H1 (cell line): ENCODE measurements around the gene XCL1.
"Not testable (repeated sequence)": the region's sequence is repeated elsewhere in the genome, so short reads cannot be mapped to it uniquely, and the experiment has no call there.

ENCODE experiments used
- EGR1 ChIP-seq: IDR thresholded peaks from 2 replicates; pipeline ENCODE4 v1.6.1; 2011; ENCODE audit warnings: low read depth, low read length, borderline replicate concordance
- EP300 ChIP-seq, 2 experiments: IDR thresholded peaks; 1 replicate in 1 of 2; 2 replicates in 1 of 2; pipeline ENCODE4 v1.6.1; 2011 to 2012; ENCODE audit warnings: low read depth in 2 of 2, low read length in 2 of 2, mild to moderate bottlenecking in 2 of 2, borderline replicate concordance in 1 of 2, inconsistent platforms in 1 of 2, moderate library complexity in 1 of 2
- EZH2 ChIP-seq: fragments of 200-600 bp; sonication (generic); IDR thresholded peaks from 2 replicates; pipeline ENCODE4 v1.7.1; 2012; ENCODE audit warnings: low read depth, mild to moderate bottlenecking, moderate library complexity, low read length, inconsistent platforms; ENCODE audit not compliant: severe bottlenecking
- JUN ChIP-seq: IDR thresholded peaks from 2 replicates; pipeline ENCODE4 v1.6.1; 2011; ENCODE audit warnings: low read depth, mild to moderate bottlenecking, improper control_type of control experiment, low read length
- NANOG ChIP-seq: IDR thresholded peaks from 2 replicates; pipeline ENCODE4 v1.6.1; 2011; ENCODE audit warnings: low read length, low read depth, mild to moderate bottlenecking, inconsistent platforms; ENCODE audit not compliant: insufficient read depth, poor library complexity, severe bottlenecking
- POLR2A ChIP-seq, 2 experiments: IDR thresholded peaks; 1 replicate in 1 of 2; 2 replicates in 1 of 2; pipeline ENCODE4 v1.6.1; 2011; ENCODE audit warnings: low read depth in 2 of 2, low read length in 2 of 2, mild to moderate bottlenecking in 2 of 2; ENCODE audit errors: control extremely low read depth in 1 of 2
- POLR2AphosphoS5 ChIP-seq: IDR thresholded peaks from 2 replicates; pipeline ENCODE4 v1.6.1; 2011; ENCODE audit warnings: low read depth, low read length
- RXRA ChIP-seq: IDR thresholded peaks from 2 replicates; pipeline ENCODE4 v1.6.1; 2011; ENCODE audit warnings: low read depth, mild to moderate bottlenecking, low read length, moderate library complexity; ENCODE audit not compliant: insufficient read depth
- TBP ChIP-seq: IDR thresholded peaks from 2 replicates; pipeline ENCODE4 v1.6.1; 2011; ENCODE audit warnings: low read depth, low read length, improper control_type of control experiment
- ZNF274 ChIP-seq: IDR thresholded peaks from 2 replicates; pipeline ENCODE4 v1.7.0; 2012; ENCODE audit warnings: low read length, borderline replicate concordance; ENCODE audit errors: extremely low read depth
- TF ChIP-seq, protein P1 (sequence below), 3 experiments: IDR thresholded peaks; 1 replicate in 2 of 3; 2 replicates in 1 of 3; pipeline versions ENCODE4 v1.5.1 to v1.6.1; 2011; ENCODE audit warnings: low read length in 3 of 3, mild to moderate bottlenecking in 3 of 3, inconsistent platforms in 2 of 3, low read depth in 1 of 3, moderate library complexity in 1 of 3; ENCODE audit not compliant: insufficient read depth in 1 of 3; ENCODE audit errors: control extremely low read depth in 1 of 3
- TF ChIP-seq, protein P2 (sequence below): IDR thresholded peaks from 2 replicates; pipeline ENCODE4 v1.6.1; 2011; ENCODE audit warnings: low read depth, mild to moderate bottlenecking, low read length; ENCODE audit not compliant: insufficient read depth

DNA sequence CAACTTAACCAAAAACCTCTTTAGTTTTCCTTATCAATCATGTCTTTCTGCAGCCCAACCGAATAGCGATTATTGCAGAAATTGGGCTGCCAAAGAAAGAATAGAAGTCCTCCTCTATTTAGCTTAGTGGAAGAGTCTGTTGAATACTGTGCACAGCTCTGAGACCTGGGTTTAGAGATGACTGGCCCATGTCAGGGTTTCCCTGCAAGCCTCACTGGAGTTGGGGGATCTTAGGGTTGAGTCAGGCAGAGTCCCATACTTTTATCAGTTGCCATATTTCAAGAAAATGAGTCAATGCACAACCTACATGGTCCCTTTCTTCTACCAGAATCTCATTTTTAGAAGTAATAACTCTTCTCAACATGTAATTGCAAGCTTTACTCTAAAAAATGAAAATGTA, 3.9 kb downstream of the XCL1 start:
- TF ChIP-seq, protein P1, sequence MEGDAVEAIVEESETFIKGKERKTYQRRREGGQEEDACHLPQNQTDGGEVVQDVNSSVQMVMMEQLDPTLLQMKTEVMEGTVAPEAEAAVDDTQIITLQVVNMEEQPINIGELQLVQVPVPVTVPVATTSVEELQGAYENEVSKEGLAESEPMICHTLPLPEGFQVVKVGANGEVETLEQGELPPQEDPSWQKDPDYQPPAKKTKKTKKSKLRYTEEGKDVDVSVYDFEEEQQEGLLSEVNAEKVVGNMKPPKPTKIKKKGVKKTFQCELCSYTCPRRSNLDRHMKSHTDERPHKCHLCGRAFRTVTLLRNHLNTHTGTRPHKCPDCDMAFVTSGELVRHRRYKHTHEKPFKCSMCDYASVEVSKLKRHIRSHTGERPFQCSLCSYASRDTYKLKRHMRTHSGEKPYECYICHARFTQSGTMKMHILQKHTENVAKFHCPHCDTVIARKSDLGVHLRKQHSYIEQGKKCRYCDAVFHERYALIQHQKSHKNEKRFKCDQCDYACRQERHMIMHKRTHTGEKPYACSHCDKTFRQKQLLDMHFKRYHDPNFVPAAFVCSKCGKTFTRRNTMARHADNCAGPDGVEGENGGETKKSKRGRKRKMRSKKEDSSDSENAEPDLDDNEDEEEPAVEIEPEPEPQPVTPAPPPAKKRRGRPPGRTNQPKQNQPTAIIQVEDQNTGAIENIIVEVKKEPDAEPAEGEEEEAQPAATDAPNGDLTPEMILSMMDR (IDR thresholded peaks at IDR 0.05; ENCODE audit: control extremely low read depth in 1 of 3, insufficient read depth in 1 of 3, low read depth in 1 of 3, low read length in 3 of 3) = not testable (repeated sequence)
- TF ChIP-seq TBP; EZH2; JUN; NANOG; EP300 (IDR thresholded peaks at IDR 0.05; ENCODE audit: borderline replicate concordance in 1 of 2, low read depth in 2 of 2, low read length in 2 of 2); RXRA; POLR2A (IDR thresholded peaks at IDR 0.05; ENCODE audit: control extremely low read depth in 1 of 2, low read depth in 2 of 2, low read length in 2 of 2); ZNF274; EGR1; POLR2AphosphoS5: not testable (repeated sequence)
- TF ChIP-seq, protein P2, sequence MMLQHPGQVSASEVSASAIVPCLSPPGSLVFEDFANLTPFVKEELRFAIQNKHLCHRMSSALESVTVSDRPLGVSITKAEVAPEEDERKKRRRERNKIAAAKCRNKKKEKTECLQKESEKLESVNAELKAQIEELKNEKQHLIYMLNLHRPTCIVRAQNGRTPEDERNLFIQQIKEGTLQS = not testable (repeated sequence)
